Smooth muscle cell (in vitro differentiated cells): ENCODE results near the gene RBM20. TPM values are rescaled to one million over a fixed set of nuclear protein-coding genes. Genes with fewer than 3 reads are reported as not detected.
"Not testable (repeated sequence)": the region's sequence is repeated elsewhere in the genome, so short reads cannot be mapped to it uniquely, and the experiment has no call there.

Source experiments
- DNase-seq: peaks from one replicate; lab custom pipeline; 2025; ENCODE audit not compliant: unreplicated experiment; lab: John Stamatoyannopoulos, UW
- H2AFZ ChIP-seq: fragments of 200-600 bp; sonication (generic); 2 replicates; pipeline ENCODE4 v1.6.0; 2016; ENCODE audit warnings: antibody characterized with exemption, low read depth, mild to moderate bottlenecking
- H3F3A ChIP-seq: fragments of 200-600 bp; sonication (generic); 2 replicates; pipeline ENCODE4 v1.6.0; 2017; ENCODE audit warnings: antibody characterized with exemption, low read depth
- H3K27ac ChIP-seq: fragments of 200-600 bp; sonication (generic); 2 replicates; pipeline ENCODE4 v1.5.1; 2016; ENCODE audit warnings: low read depth, mild to moderate bottlenecking
- H3K27me3 ChIP-seq: fragments of 200-600 bp; sonication (generic); 2 replicates; pipeline ENCODE4 v1.6.1; 2016; ENCODE audit warnings: low read depth, mild to moderate bottlenecking
- H3K36me3 ChIP-seq: fragments of 200-600 bp; sonication (generic); 2 replicates; pipeline ENCODE4 v1.5.1; 2016; ENCODE audit warnings: low read depth
- H3K4me1 ChIP-seq: fragments of 200-600 bp; sonication (generic); 2 replicates; pipeline ENCODE4 v1.5.1; 2016; ENCODE audit warnings: low read depth
- H3K4me2 ChIP-seq: fragments of 200-600 bp; sonication (generic); 2 replicates; pipeline ENCODE4 v1.6.0; 2016; ENCODE audit warnings: mild to moderate bottlenecking
- H3K4me3 ChIP-seq: fragments of 200-600 bp; sonication (generic); 2 replicates; pipeline ENCODE4 v1.5.1; 2016; ENCODE audit warnings: mild to moderate bottlenecking
- H3K79me2 ChIP-seq: fragments of 200-600 bp; sonication (generic); 2 replicates; pipeline ENCODE4 v1.6.0; 2016; ENCODE audit warnings: low read depth, mild to moderate bottlenecking
- H3K9ac ChIP-seq: fragments of 200-600 bp; sonication (generic); 2 replicates; pipeline ENCODE4 v1.6.0; 2016; ENCODE audit warnings: low read depth
- H3K9me3 ChIP-seq: fragments of 200-600 bp; sonication (generic); replicated peaks from 2 replicates; pipeline ENCODE4 v1.5.1; 2016; ENCODE audit warnings: low read depth
- H4K20me1 ChIP-seq: fragments of 200-600 bp; sonication (generic); 2 replicates; pipeline ENCODE4 v1.6.0; 2016; ENCODE audit warnings: low read depth
- WGBS: methylation state at CpG from one replicate; pipeline ENCODE4 v1.1.7; 2016; ENCODE audit warnings: low lambda C conversion rate; 5-methylcytosine and 5-hydroxymethylcytosine counted together
- polyA plus RNA-seq: library from polyadenylated mRNA; unstranded; fragments of >200 nt; fragmentation: Nextera tagmentation; extraction: Ambion mirVana; gene quantifications from 2 replicates; pipeline ENCODE4 v1.2.1, GENCODE V29; 2016
- total RNA-seq: library from RNA; depleted of rRNA; stranded (reverse); fragments of >200 nt; gene quantifications from 2 replicates; pipeline ENCODE4 v1.2.3, GENCODE V29; 2014
- TF ChIP-seq, protein P1 (sequence below): fragments of 200-600 bp; sonication (generic); IDR thresholded peaks from 2 replicates; pipeline ENCODE4 v1.5.1; 2017; ENCODE audit warnings: borderline replicate concordance, mild to moderate bottlenecking, antibody characterized with exemption; ENCODE audit not compliant: insufficient read depth, poor library complexity, severe bottlenecking

RBM20 gene
- total and polyA plus RNA-seq, 2 experiments from 2014 or later = 0.09 TPM

DNA sequence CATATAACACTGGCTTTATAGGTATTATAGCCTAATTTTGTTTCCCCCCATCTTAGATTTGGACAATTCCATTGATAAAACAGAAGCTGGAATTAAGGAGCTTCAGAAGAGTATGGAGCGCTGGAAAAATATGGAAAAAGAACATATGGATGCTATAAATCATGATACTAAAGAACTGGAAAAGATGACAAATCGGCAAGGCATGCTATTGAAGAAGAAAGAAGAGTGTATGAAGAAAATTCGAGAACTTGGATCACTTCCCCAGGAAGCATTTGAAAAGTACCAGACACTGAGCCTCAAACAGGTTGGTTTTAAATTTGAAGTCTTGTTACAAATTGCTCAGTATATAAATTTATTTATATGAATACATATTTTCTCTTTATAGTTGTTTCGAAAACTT, 42.6 kb upstream of the RBM20 start:
- Histone ChIP-seq H3K4me1 (no peaks in the 10 kb centered on the region), H3K9me3 (no peaks in the 10 kb centered on the region), H3K36me3 (peaks cover 13% of the 10 kb centered on the region), H2AFZ (no peak overlapping the region), H3F3A (no peaks in the 10 kb centered on the region), H3K4me3 (no peak overlapping the region), H3K79me2 (no peaks in the 10 kb centered on the region), H4K20me1 (no peaks in the 10 kb centered on the region), H3K27me3 (no peaks in the 10 kb centered on the region), H3K27ac (no peak overlapping the region), H3K9ac (no peak overlapping the region), H3K4me2 (no peak overlapping the region)
- 97% methylated on average over 4 of the region's 4 CpGs for WGBS
- TF ChIP-seq, protein P1, sequence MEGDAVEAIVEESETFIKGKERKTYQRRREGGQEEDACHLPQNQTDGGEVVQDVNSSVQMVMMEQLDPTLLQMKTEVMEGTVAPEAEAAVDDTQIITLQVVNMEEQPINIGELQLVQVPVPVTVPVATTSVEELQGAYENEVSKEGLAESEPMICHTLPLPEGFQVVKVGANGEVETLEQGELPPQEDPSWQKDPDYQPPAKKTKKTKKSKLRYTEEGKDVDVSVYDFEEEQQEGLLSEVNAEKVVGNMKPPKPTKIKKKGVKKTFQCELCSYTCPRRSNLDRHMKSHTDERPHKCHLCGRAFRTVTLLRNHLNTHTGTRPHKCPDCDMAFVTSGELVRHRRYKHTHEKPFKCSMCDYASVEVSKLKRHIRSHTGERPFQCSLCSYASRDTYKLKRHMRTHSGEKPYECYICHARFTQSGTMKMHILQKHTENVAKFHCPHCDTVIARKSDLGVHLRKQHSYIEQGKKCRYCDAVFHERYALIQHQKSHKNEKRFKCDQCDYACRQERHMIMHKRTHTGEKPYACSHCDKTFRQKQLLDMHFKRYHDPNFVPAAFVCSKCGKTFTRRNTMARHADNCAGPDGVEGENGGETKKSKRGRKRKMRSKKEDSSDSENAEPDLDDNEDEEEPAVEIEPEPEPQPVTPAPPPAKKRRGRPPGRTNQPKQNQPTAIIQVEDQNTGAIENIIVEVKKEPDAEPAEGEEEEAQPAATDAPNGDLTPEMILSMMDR = no peak
- DNase-seq = no peak

DNA sequence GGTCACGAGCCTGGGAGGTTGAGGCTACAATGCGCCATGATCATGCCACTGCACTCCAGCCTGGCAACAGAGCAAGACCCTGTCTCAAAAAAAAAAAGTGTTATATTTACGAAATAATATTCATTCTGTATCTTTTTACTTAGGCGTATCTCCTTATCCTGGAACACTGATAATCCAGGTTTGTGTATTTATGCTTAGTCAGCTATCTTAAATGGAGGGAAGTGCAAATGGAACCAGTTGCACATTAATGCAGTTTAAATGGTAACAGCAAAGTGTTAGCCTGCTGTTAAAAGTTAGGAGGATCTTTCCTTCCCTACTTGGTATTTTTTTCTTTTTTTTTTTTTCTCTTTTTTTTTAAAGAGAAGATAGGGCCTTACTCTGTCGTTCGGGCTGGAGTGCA, 36.0 kb upstream of the RBM20 start:
- DNase-seq = no peak
- Histone ChIP-seq H3K36me3 (peaks cover 9% of the 10 kb centered on the region), H3K4me1 (no peaks in the 10 kb centered on the region), H3K27me3 (peaks cover 8% of the 10 kb centered on the region), H3K9ac (no peak overlapping the region), H3K79me2 (no peaks in the 10 kb centered on the region), H2AFZ (no peak overlapping the region), H3K4me2 (no peak overlapping the region), H4K20me1 (no peaks in the 10 kb centered on the region), H3K27ac (no peak overlapping the region), H3F3A (no peaks in the 10 kb centered on the region), H3K4me3 (no peak overlapping the region), H3K9me3 (no peaks in the 10 kb centered on the region)
- TF ChIP-seq, protein P1 = no peak
- 78% methylated on average over 6 of the region's 6 CpGs for WGBS

DNA sequence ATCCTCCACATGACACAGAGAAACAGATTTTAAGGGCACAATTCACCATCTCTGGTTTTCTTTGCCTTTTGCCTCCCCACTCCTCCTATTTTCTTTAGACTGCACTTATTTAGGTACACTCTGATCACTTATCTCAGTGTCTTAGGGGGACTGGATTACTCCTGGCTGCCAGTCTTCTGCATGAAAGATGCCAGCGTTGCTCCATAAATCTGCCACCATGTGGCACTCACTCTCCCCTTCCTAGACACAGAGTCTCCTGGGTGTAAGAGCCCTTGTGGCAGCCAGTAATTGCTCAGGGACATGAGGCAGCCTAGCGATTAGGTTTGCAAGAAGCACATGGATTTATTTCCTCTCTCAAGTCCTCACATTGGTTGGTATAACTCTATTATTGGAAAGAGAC, 34.5 kb upstream of the RBM20 start:
- H3K4me1 ChIP-seq = no peaks in the 10 kb centered on the region
- H3K27me3 ChIP-seq = peaks cover 8% of the 10 kb centered on the region
- no peaks in the 10 kb centered on the region for H3K9me3 ChIP-seq
- H3K79me2 ChIP-seq = no peaks in the 10 kb centered on the region
- H3K4me3 ChIP-seq = no peak overlapping the region
- H3K36me3 ChIP-seq = peaks cover 3% of the 10 kb centered on the region
- no peak overlapping the region for H3K9ac ChIP-seq
- no peak overlapping the region for H2AFZ ChIP-seq
- H3K27ac ChIP-seq = no peak overlapping the region
- H4K20me1 ChIP-seq = no peaks in the 10 kb centered on the region
- TF ChIP-seq, protein P1 = no peak
- no peak for DNase-seq
- no peaks in the 10 kb centered on the region for H3F3A ChIP-seq
- 40% methylated on average over 2 of the region's 2 CpGs for WGBS
- no peak overlapping the region for H3K4me2 ChIP-seq

DNA sequence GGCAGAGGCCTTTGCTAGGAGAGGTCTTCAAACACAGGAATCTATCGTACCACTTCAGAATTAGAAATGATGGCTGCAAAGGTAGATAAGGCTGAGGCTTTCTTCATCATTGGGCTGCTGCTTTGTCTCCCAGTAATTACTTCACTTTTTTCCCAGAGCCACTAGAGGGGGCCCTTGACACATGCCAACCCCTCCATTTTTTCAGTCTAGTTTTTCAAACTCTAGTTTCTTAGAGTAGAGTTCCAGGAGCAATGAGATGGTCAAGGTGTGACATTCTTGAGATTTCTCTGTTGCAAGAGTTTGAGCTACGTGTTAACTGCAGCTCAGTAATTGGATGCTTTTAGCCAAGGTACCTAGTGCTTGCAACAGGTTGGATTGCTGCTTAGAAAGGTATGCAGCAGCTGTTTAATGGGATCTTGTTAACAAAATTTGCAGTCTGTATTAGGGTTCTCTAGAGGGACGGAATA, 33.8 kb upstream of the RBM20 start:
- TF ChIP-seq, protein P1 = peak; percentile 87

DNA sequence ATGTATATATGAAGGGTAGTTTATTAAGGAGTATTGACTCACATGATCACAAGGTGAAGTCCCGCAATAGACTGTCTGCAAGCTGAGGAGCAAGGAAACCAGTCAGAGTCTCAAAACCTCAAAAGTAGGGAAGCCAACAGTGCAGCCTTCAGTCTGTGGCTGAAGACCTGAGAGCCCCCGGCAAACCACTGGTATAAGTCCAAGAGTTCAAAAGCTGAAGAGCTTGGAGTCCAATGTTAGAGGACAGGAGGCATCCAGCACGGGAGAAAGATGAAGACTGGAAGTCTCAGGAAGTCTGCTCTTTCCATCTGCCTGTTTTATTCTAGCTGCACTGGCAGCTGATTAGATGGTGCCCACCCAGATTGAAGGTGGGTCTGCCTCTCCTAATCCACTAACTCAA, 33.4 kb upstream of the RBM20 start:
- not testable (repeated sequence) for H3K27ac ChIP-seq, H3K4me1 ChIP-seq, H3K9ac ChIP-seq, H3K4me3 ChIP-seq, DNase-seq, H3K79me2 ChIP-seq, H3F3A ChIP-seq, H3K9me3 ChIP-seq, H2AFZ ChIP-seq, H3K36me3 ChIP-seq, H3K4me2 ChIP-seq, H3K27me3 ChIP-seq, H4K20me1 ChIP-seq
- WGBS = 69% methylated on average over 3 of the region's 3 CpGs

More for the DNA sequence above, 33.8 kb upstream of the RBM20 start:
- no peaks in the 10 kb centered on the region for H3K9me3 ChIP-seq
- H2AFZ ChIP-seq = no peak overlapping the region
- H3K9ac ChIP-seq = no peak overlapping the region
- H3K27me3 ChIP-seq = peaks cover 8% of the 10 kb centered on the region
- H3K27ac ChIP-seq = no peak overlapping the region
- H4K20me1 ChIP-seq = no peaks in the 10 kb centered on the region
- WGBS = 10% methylated on average over 3 of the region's 3 CpGs
- DNase-seq = no peak
- H3K79me2 ChIP-seq = no peaks in the 10 kb centered on the region
- no peaks in the 10 kb centered on the region for H3K36me3 ChIP-seq
- H3K4me2 ChIP-seq = no peak overlapping the region
- H3F3A ChIP-seq = no peaks in the 10 kb centered on the region
- no peak overlapping the region for H3K4me3 ChIP-seq
- H3K4me1 ChIP-seq = no peaks in the 10 kb centered on the region
